CD1c-positive myeloid dendritic cell (primary cell): ENCODE measurements around the gene DUS1L.

Source experiments
- DNase-seq: peaks from one replicate; pipeline ENCODE4 v3.0.0-alpha.2; 2016; ENCODE audit errors: extremely low spot score

DUS1L gene

DNA sequence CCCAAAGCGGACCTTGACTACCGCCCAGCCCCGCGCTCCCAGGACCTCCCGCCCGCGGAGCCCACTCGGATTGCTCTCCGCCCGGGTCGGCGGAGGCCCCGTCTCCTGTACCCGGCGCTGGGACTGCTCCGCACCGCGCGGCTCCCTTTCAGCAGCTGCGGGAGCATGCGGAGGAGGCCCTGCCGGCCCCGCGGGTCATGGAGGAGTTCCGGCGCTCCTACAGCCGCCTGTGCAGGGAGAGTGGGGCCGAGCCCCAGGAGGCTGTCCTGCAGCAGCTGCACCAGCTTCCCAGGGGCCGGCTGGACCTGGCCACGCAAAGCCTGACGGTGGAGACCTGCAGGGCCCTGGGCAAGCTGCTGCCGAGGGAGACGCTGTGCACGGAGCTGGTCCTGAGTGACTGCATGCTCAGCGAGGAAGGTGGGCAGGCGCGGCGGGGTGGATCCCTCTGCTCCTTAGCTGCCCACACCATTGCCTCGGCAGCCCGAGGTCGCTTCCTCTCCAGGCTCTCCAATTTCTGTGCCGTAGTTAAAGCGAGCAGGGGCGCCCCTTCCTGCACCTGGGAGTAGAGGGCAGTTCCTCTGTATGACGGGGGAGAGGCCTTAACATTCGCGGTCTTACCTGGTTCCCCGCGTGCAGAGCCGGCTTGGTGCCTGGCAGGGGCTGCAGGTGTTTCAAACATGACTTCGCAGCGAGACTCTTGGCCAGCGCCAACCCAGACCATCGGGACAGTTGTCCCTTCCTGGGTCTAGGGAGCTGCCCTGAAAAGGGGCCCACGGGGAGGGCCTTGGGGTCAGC, 42.0 kb downstream of the DUS1L start:
- DNase-seq: peak; percentile 54

DNA sequence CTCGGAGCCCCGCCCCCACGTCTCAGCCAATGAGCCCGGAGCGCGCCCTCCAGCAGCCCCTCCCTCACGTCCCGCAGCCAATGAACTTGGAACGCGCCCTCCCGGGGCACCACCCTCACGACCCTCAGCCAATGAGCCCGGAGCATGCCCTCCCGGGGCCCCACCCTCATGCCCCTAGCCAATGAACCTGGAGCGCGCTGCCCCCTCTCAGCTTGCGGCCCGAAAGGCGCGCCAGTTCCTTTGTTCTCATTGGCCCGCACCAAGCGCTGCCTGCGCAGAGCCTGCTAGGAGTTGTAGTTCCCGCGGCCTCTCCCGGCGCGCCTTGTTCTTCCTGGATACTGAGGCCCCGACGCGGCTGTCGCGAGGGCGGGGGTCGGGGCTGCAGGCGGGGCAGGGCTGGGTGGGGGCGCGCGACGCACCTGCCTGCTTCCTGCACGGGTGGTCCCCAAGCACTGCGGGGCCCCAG, 42.6 kb downstream of the DUS1L start, which contains the start of gene LRRC45:
Gene LRRC45 (plus strand): TSS at position 325 of the 466 bp plus-strand sequence. CDS start 339 bp downstream, outside the sequence.
- peak; percentile 100 for DNase-seq

DNA sequence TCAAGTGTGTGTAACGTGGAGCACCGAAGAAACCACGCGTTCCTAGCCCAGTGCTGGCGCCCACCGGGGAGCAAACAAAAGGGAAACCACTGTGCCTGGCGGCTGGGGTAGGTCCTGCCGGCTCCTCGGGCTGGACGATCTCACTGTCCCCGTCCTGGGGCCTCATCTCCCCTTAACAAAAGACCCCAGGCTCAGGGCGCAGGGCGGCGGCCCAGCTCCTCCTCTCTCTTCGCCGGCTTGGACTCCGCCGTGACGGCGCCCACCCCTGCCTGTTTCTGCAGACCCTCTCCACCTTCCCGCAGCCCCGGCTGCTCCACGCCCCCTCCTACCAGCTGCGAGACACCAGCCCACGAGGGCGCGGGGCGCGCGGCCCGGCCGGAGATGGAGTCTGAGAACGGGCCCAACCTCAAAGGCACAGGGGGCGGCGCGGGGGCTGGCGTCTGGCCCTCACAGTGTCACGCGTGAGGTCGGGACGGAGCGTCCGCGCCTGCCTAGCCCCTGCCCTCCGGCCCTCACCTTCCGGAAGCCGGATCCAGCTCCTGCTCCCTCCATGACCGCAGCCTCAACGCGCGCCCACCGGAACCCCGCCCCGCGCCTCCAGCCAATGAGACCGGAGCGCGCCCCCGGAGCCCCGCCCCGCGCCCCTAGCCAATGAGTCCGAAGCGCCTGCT, 43.2 kb downstream of the DUS1L start, which contains the start of gene CENPX:
Gene CENPX (minus strand): TSS at position 569 of the 671 bp plus-strand sequence. CDS start 17 bp downstream, at position 552.
- DNase-seq: no peak

DNA sequence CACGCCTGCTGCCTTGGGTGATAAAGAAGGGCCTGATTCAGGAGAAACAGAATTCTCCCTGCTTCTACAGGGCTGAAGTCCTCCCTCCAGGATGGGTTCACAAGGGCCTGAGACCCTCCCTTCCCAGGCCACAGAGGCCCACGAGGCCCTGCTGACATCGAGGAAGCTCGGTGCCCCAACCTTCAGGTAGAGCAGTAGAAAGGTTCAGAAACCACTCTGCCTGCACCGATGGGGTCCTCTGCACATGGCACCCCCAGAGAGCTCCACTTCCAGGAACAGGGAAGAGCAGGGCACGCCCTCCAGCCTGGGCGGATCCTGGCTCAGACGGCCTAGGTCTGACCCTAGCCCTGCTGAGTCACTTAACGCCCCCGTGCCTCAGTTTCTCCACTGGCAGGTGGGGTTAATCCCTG, 43.7 kb downstream of the DUS1L start:
- no peak for DNase-seq

DNA sequence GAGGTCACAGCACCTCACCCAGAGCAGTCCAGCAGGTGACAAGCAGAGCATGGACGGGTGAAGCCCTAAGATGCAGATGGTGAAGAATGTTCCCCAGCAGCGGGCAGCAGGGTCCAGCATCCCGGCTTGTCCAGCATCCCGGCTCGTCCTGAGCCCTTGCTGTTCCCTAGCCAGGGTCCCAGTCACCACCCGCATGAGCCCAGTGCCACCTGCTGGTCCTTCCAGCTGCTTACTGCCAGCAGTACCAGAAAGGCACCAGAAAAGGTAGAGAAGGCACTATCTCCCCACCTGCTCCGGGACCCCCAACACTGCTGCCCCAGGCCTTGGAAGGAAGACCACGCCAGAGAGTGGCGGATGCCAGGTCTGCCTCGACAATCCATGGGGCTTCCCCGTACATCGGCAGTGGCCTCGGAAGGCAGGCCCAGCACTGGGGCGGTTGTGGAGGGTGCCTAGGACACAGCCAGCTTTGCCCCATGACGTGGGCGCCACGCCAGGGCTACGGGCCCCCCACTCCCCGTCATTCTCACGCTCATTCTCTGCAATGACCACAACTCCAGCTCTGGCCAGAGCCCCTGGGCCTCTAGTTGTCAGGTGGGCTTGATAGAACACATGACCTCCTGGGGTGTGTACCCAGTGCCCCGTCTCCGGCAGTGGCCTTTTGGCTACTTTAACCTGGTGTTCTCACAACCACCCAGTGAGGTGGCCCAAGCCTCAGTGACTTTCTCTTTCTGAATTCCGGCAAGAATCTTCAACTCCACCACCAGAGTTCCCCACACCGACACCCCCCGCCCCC, 44.3 kb downstream of the DUS1L start:
- peak; percentile 57 for DNase-seq

DNA sequence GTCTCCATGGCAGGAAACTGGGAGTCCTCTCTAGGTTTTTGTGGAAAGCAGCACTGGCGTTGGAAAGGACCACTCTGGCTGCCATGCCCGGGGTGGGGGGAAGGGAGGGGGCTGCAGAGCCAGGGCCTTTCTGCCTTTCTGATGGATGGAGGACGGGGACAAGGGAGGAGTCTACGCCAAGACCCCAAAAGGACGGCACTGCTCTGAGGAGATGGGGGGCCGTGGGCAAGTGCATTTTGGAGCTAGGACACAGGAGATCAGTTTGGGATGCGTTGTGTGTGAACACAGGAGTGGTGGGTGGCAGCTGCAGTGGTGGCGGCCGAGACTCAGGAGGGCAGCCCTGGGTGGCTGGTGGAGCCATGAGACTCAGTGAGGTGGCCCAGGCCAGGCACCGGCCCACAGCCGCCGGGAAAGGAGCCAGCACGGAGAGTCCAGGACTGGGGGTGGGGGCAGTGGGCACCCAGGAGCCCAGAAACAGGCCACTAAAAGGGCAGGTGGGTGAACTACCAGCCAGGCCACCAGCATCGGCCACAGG, 45.0 kb downstream of the DUS1L start:
- no peak for DNase-seq

DNA sequence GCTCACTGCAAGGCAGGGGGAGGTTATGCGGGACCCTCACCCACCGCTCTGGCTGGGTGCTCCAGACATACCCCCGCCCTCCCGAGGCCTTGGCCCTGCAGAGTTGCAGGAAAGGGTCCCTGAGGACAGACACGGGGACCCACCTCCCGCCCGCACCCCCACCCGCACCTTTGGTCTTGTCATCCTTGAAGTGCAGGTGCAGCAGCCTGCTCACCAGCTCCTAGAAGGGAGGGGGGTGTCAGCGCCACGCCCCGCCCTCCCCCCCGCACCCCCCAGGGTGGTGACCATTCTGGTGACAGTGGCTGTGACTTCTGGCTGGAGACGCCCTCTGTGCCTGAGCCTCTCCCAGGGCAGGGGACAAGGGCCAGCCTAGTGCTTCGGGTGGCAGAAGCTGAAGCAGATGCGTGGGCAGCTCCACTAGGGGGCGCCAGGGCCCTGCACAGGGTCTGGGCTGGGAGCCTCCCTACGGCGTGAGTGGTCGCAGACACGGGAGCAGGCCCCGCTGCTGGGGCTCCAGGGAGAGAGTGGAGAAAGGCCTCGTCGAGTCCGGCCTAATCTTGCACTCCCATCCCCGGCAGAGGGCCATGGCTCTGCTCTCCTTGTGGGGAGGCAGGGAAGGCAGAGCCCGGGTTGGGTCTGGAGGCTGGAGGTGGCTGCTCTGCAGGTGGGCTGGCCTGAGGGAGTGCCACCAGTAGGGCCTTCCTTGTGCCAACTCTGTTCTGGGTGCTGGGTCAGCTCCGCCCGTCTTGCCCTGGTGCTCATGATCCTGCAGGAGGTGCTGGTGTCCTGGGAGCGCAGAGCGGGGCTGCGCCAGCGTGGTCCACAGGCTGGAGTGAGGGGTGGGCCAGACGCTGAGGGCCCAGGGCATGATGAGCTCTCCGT, 45.7 kb downstream of the DUS1L start:
- DNase-seq: peak; percentile 61

DNA sequence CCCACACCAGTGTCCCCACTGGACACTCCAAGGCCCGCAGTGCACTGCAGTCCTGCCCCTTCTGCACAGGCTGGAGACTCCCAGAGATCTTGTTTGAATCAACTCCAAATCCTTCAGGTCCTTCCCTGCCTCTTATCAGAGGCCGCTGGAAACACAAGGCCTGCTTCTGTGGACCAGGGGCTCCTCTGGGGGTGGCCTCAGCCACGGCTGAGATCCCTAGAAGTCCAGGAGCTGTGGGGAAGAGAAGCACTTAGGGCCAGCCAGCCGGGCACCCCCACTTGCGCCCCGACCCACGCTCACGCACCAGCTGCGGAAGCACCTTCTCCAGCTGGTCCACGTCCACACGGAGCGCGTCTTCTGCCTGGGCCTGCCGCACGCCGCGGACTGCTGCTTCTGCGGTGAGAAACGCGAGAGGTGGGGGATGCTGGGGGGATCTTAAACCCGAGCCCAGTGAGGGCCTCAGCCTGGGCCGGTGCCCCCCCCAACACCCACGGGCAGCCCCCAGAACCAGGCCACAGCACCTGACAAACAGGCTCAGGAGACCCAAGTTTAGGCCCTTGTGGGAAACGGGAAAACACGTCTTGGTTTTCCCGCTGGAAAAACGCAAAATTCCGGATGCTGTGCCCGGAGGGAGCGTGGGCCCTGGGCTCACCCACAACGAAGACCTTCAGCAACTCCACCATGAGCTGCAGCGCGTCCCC, 46.5 kb downstream of the DUS1L start:
- no peak for DNase-seq

DNA sequence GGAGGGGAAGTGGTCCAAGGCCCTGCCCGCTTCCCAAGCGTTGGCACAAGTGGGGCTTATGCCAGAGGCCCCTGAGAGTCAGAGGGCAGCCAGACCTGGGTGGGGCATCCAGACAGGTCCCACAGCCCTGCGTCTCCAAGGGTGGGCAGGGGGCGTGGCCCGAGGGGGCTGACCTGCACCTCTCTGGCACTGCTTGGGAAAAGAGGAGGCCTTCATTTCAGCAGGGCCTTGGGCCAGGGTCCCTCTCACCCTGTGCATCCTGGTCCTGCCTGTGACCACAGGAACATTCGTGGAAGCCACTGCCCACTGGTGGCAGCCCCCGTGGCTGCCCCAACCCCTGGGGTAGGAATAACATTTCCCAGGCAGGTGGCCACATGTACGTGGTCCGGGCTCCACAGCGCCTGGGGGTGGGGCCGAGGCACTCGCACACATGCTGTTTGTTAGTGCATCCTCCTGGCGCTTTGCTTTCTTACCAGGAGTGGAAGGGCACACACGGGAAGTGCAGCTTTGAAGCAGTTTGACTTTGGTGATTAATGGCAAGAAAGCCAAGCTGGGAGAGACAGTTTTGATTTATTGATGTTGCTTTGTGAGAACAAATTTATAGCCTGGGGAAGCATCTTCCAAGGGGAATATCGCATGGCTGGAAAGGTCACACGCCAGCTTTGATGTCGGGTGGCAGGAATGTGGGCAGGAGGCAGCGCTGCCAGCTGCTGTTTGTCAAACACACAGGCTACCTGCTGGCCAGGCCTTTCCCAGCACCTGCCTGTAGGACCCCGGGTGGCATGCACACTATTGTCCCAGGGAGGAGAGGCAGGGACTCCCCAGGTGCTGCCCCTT, 47.2 kb downstream of the DUS1L start:
- DNase-seq: no peak

DNA sequence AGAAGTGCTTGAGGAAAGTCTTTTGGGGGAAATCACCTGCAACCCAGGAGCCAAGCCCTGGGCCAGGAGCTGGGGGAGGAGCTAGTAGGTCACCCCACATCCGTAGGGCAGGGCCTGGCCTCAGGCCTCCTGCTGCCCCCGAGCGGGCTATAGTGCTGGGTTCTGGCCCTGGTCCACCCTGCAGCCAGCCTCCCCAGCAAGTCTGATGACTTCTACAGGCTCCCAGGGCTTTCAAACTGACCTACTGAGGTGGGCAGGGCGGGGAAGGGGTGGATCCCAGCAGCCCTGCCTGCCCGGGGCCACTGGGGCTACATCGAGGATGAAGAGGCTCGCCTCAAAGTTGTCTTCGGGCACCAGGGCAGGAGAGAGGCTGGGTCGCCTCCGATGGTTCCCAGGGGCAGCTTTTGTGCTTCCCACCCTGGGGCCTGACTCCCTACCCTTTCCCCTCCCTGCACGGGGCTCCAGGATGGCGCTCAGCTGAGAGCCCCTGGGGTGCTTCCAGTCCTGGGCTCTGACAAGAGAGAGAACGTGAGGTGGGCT, 47.9 kb downstream of the DUS1L start:
- DNase-seq: no peak

DNA sequence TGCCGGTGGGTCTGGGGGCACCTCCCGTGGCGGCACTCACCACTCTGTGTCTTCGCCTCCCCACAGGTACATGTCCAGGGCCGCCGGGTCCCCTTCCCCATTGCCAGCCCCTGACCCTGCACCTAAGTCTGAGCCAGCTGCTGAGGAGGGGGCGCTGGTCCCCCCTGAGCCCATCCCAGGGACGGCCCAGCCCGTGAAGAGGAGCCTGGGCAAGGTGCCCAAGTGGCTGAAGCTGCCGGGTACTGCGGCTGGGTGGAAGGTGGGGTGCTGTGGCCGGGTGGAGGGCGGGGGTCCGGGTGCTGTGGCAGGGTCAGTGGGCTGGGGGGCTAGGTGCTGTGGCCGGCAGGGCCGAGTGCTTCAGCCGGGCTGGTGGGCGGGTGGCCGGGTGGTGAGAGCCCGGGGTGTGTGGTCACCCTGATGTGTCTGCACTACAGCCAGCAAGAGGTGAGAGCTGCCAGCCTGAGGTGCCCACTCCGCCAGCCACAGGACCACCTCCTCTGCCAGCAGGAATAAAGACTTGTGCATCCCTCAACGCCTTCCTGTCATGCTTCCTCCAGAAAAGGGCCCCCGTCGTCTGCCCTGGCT, 48.6 kb downstream of the DUS1L start:
- no peak for DNase-seq

DNA sequence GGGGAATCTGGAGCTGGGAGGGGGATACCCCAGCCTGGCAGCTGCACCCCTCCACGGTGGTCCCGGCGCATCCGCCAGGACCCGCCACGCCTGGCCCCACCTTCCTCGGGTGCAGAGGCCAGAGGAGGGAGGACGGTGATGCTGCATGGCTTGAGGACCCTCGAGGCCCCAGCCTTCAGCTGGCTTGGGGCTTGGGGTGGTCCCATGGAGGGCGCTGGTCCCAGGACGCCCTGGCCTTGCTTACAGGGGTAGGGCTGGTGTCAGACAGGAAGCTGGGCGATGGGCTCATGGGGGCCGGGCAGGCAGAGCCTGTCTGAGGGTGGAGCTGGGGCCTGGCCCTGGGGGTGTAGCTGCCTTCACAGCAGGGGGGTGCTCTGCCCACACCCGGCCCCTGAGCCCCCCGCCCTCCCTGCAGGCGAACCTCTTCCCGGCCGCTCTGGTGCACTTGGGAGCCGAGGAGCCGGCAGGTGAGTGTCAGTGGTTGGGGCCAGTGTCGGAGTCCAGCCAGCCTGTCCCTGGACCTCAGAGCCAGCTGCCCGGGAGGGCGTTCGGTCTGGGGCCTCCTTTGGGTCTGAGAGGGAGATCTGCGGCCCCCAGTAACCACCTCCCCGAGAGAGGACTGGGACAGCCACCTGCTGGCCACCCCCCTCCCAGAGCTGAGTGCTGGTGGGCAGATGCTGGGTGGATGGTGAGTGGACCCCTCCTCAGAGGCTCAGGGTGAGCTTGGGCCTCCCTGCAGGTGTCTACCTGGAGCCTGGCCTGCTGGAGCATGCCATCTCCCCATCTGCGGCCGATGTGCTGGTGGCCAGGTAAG, 49.3 kb downstream of the DUS1L start:
- no peak for DNase-seq

DNA sequence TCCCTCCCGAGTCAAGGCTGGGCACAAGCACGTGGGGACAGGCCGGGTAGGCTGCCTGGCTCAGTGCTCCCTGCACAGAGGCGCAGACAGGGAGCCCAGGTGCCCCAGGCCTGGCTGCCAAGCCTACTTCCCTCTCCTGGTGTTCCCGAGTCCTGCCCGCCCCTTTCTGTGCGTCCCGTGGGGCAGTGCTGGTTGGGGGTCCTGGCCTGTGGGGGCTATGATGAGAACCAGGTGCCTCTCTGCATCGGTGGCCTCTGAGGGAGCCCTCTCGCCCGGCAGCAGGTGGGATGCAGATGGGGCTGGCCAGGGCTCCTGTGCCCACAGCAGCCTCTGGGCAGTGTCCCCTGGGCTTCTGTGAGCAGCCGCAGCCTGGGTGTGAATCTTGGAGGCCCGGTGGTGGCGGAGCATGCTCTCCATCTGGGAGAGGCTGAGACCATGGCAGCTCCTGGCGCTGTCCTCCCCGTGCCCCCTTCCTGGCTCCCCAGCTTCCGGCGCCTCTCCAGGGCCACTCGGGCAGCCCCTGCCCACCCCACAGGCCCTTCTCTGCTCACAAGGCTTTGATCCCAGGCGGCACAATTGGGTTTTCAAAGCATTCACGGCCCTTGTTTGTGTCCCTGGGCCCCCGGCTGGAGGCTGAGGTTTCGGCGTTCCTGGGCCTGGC, 50.2 kb downstream of the DUS1L start:
- DNase-seq: no peak

DNA sequence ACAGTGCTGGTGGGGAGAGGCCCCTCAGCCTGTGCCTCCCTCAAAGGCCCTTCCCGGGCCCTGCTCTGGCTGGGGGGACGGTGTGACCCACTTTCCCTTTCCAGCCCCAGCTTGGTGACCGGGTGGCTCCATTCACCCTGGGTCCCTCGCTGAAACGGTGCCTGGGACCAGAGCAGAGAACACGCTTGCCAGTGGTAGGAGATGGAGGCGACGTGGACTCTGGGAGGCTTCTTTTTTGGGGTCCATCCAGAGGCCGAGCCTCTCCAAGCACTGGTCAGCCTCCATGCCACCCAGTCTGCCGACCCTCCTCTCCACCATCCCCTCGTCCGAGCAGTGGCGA, 50.7 kb downstream of the DUS1L start:
- DNase-seq: no peak

DNA sequence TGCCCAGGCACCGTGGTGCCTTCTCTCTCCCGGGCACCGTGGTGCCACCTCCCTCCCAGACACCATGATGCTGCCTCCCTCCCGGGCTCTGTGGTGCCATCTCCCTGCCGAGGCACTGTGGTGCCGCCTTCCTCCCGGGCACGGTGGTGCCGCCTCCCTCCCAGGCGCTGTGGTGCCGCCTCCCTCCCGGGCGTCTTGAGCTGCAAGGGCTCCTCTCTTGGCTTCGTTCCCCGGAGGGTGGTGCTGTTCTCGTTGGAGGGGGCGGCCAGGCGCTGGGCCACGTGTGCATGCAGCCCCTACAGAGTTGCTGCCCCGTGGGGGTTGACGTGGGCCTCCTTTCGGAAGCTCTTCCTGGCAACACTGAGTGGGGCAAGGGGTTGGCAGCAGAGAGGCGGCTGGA, 51.2 kb downstream of the DUS1L start:
- DNase-seq: no peak

DNA sequence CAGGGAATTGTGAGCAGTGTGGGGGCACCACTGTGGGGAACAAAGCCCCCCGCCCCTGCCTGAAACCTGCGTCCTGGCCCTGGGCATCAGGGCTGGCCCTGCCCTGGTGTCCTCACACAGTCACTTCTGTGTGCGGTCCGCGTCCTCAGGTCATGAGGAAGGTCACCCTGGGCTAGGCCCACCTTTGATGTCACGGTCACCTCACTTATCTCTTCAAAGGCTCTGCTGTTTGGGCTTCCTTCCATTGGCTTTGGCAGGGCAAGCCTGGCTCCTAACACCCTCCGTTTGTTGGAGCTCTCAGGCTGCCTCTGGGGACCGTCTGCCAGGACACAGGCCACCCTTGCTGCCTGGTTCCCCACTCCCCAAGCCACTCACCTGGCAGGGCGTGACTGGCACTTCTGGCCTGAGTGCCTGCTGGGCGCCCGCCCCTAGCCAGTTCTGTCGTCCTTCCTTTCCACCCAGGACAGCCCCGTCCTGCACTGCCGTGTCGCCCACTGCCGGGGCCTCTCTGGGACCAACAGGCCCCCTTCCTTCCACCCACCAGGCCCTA, 51.8 kb downstream of the DUS1L start:
- DNase-seq: no peak

DNA sequence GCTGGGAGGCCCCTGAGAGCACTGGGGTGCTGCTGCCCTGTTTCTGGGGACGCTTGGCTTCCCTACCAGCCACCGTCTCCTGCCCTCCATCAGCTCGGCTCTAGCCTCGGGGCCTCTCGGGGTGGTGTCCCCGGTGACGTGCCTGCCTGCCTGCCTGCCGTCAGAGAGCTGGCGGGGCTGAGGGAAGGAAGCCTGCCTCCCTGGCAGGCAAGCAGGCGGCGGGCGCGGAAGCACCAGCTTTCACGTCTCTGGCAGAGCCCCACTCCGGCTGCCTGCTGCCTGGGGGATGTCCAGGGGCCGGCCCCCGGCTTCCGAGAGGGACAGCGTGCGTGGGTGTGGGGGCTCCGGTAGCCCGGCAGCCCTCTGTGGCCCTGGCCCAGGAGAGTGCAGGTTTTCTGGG, 52.3 kb downstream of the DUS1L start:
- DNase-seq: no peak
